Osteocyte (in vitro differentiated cells): ENCODE results near the gene GPRIN3. TPM values are rescaled to one million over a fixed set of nuclear protein-coding genes. Genes with fewer than 3 reads are reported as not detected.

Experiments
- DNase-seq: peaks from one replicate; pipeline ENCODE4 v3.0.0; 2021; ENCODE audit warnings: mixed read lengths; ENCODE audit not compliant: unreplicated experiment; ENCODE audit errors: extremely low spot score
- H3K27ac Mint-ChIP-seq: one replicate; pipeline ENCODE4 v1.8.0; 2021; ENCODE audit warnings: mild to moderate bottlenecking, mixed read lengths; ENCODE audit not compliant: unreplicated experiment
- H3K27me3 Mint-ChIP-seq: one replicate; pipeline ENCODE4 v1.8.0; 2021; ENCODE audit warnings: mixed read lengths; ENCODE audit not compliant: unreplicated experiment
- H3K36me3 Mint-ChIP-seq: one replicate; pipeline ENCODE4 v1.8.0; 2021; ENCODE audit warnings: mixed read lengths; ENCODE audit not compliant: unreplicated experiment
- H3K4me1 Mint-ChIP-seq: one replicate; pipeline ENCODE4 v1.8.0; 2021; ENCODE audit warnings: mixed read lengths; ENCODE audit not compliant: unreplicated experiment
- H3K4me3 Mint-ChIP-seq: one replicate; pipeline ENCODE4 v1.8.0; 2021; ENCODE audit warnings: mild to moderate bottlenecking, moderate library complexity, mixed read lengths; ENCODE audit not compliant: unreplicated experiment
- H3K9me3 Mint-ChIP-seq: one replicate; pipeline ENCODE4 v1.8.0; 2021; ENCODE audit warnings: mixed read lengths; ENCODE audit not compliant: unreplicated experiment
- total RNA-seq: library from RNA; stranded (reverse); gene quantifications from 2 replicates; pipeline ENCODE4 v1.2.1, GENCODE V29; 2021
- TF ChIP-seq, protein P1 (sequence below): fragments of 200-600 bp; sonication (generic); IDR thresholded peaks from 2 replicates; pipeline ENCODE4 v1.5.0; 2021; ENCODE audit warnings: antibody characterized with exemption, mild to moderate bottlenecking, moderate library complexity

Gene GPRIN3
- total RNA-seq, 1 donor from 2014 or later: not detected

GRCh38 chr4:89273741-89274141, 33.9 kb downstream of the GPRIN3 start:
- no peaks in the 10 kb centered on the region for H3K36me3 Mint-ChIP-seq
- H3K4me1 Mint-ChIP-seq: no peaks in the 10 kb centered on the region
- H3K9me3 Mint-ChIP-seq: no peaks in the 10 kb centered on the region
- no peak overlapping the region for H3K4me3 Mint-ChIP-seq
- no peak for DNase-seq
- H3K27ac Mint-ChIP-seq: no peak overlapping the region
- peaks cover 9% of the 10 kb centered on the region for H3K27me3 Mint-ChIP-seq
- TF ChIP-seq, protein P1, sequence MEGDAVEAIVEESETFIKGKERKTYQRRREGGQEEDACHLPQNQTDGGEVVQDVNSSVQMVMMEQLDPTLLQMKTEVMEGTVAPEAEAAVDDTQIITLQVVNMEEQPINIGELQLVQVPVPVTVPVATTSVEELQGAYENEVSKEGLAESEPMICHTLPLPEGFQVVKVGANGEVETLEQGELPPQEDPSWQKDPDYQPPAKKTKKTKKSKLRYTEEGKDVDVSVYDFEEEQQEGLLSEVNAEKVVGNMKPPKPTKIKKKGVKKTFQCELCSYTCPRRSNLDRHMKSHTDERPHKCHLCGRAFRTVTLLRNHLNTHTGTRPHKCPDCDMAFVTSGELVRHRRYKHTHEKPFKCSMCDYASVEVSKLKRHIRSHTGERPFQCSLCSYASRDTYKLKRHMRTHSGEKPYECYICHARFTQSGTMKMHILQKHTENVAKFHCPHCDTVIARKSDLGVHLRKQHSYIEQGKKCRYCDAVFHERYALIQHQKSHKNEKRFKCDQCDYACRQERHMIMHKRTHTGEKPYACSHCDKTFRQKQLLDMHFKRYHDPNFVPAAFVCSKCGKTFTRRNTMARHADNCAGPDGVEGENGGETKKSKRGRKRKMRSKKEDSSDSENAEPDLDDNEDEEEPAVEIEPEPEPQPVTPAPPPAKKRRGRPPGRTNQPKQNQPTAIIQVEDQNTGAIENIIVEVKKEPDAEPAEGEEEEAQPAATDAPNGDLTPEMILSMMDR: no peak

- H3K4me3 Mint-ChIP-seq: no peak overlapping the region
- H3K36me3 Mint-ChIP-seq: no peaks in the 10 kb centered on the region
- no peaks in the 10 kb centered on the region for H3K4me1 Mint-ChIP-seq
- no peaks in the 10 kb centered on the region for H3K9me3 Mint-ChIP-seq
- TF ChIP-seq, protein P1: no peak
- no peak for DNase-seq
- no peak overlapping the region for H3K27ac Mint-ChIP-seq
- H3K27me3 Mint-ChIP-seq: peaks cover 9% of the 10 kb centered on the region
Measured at GRCh38 chr4:89270792-89271191, 36.8 kb downstream of the GPRIN3 start.

DNA sequence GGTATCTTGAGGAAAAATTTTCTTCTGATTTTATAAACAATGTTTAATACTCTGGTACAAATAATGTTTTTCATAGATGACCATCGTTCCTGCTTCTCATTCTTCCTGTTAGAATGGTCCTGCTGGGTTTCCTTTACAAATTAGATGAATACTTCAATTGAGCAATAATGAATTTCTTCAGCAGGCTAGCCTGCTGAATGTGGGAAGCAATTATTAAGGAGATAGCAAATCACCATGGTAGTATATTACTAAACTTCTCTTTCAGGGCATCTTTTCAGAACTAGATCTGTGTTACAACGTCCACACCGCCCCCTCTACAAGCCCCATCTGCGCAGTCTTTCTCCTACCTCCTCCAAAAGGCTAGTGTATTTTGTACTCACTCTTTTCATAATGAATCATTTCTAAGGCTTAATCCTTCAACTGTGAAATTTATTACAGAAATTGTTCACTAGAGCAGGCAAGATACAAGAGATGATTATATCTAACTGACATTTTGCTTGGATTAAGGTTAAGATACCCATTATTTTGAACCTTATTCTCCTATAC, 38.4 kb downstream of the GPRIN3 start:
- no peak overlapping the region for H3K4me3 Mint-ChIP-seq
- no peak overlapping the region for H3K27ac Mint-ChIP-seq
- no peak for DNase-seq
- TF ChIP-seq, protein P1: no peak
- H3K36me3 Mint-ChIP-seq: no peaks in the 10 kb centered on the region
- no peaks in the 10 kb centered on the region for H3K4me1 Mint-ChIP-seq
- no peaks in the 10 kb centered on the region for H3K9me3 Mint-ChIP-seq
- H3K27me3 Mint-ChIP-seq: peaks cover 5% of the 10 kb centered on the region

GRCh38 chr4:89268679-89269078, 38.9 kb downstream of the GPRIN3 start:
- TF ChIP-seq, protein P1: no peak
- no peak overlapping the region for H3K4me3 Mint-ChIP-seq
- no peaks in the 10 kb centered on the region for H3K9me3 Mint-ChIP-seq
- DNase-seq: no peak
- no peaks in the 10 kb centered on the region for H3K4me1 Mint-ChIP-seq
- no peaks in the 10 kb centered on the region for H3K36me3 Mint-ChIP-seq
- no peak overlapping the region for H3K27ac Mint-ChIP-seq
- peaks cover 5% of the 10 kb centered on the region for H3K27me3 Mint-ChIP-seq

DNA sequence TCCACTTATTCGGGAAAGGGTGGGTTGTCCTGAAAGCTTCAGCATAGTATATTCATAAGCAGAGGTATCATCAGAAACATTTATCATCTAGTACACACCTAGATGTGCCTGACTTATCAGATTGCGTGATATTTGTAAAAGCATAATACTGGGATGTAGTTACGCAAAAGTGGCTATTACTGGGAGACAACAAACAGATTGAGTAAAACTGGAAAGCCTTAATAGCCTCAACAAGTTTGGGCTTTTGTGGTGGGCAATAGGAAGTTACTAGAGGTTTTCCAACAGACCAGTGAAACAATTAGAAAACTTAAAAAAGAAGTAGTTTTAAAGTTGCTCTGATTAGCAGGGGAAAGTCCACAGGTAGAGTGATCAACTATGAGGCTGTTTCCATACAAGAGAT, 39.8 kb downstream of the GPRIN3 start:
- TF ChIP-seq, protein P1: no peak
- no peak for DNase-seq
- Mint-ChIP-seq H3K4me3 (no peak overlapping the region), H3K9me3 (no peaks in the 10 kb centered on the region), H3K27ac (no peak overlapping the region), H3K27me3 (peaks cover 5% of the 10 kb centered on the region), H3K36me3 (no peaks in the 10 kb centered on the region), H3K4me1 (no peaks in the 10 kb centered on the region)
